SK-N-SH treated with all-trans-retinoic acid at 6 μM for 48 hours (cell line): ENCODE measurements around the gene NACAD.

Source experiments
- ARNTL ChIP-seq: fragments of 450-650 bp; formaldehyde crosslinking; IDR thresholded peaks from 2 replicates; pipeline ENCODE4 v1.5.0; 2020; ENCODE audit warnings: low read depth, mild to moderate bottlenecking, moderate library complexity, borderline replicate concordance
- BACH2 ChIP-seq: fragments of 250-450 bp; sonication (Bioruptor Pico); IDR thresholded peaks from 2 replicates; pipeline ENCODE4 v1.9.0; 2021; ENCODE audit warnings: mild to moderate bottlenecking, borderline replicate concordance
- CSDC2 ChIP-seq: fragments of 250-450 bp; sonication (Bioruptor Pico); IDR thresholded peaks from 2 replicates; pipeline ENCODE4 v1.5.0; 2020; ENCODE audit warnings: mild to moderate bottlenecking, moderate library complexity
- ESRRG ChIP-seq: fragments of 250-450 bp; sonication (Bioruptor Pico); IDR thresholded peaks from 2 replicates; pipeline ENCODE4 v1.6.1; 2021; ENCODE audit warnings: mild to moderate bottlenecking
- ISL1 ChIP-seq: fragments of 250-450 bp; sonication (Bioruptor Pico); IDR thresholded peaks from 2 replicates; pipeline ENCODE4 v2.1.2; 2022; ENCODE audit warnings: mild to moderate bottlenecking, moderate library complexity
- OSR1 ChIP-seq: fragments of 250-450 bp; sonication (Bioruptor Pico); IDR thresholded peaks from 2 replicates; pipeline ENCODE4 v1.8.0; 2022; ENCODE audit warnings: moderate library complexity, mild to moderate bottlenecking, inconsistent platforms
- PATZ1 ChIP-seq: fragments of 250-450 bp; sonication (Bioruptor Pico); IDR thresholded peaks from 2 replicates; pipeline ENCODE4 v1.8.0; 2020; ENCODE audit warnings: mild to moderate bottlenecking, moderate library complexity, borderline replicate concordance
- RARB ChIP-seq: fragments of 250-450 bp; sonication (Bioruptor Pico); IDR thresholded peaks from 2 replicates; pipeline ENCODE4 v1.8.0; 2021; ENCODE audit warnings: mild to moderate bottlenecking, moderate library complexity
- SNAI2 ChIP-seq: fragments of 250-450 bp; sonication (Bioruptor Pico); IDR thresholded peaks from 2 replicates; pipeline ENCODE4 v1.5.0; 2020; ENCODE audit warnings: mild to moderate bottlenecking, moderate library complexity
- TCF4 ChIP-seq: fragments of 250-450 bp; sonication (Bioruptor Pico); IDR thresholded peaks from 2 replicates; pipeline ENCODE4 v1.8.0; 2021; ENCODE audit warnings: mild to moderate bottlenecking, moderate library complexity, borderline replicate concordance
- ZC3H10 ChIP-seq: fragments of 250-450 bp; sonication (Bioruptor Pico); IDR thresholded peaks from 2 replicates; pipeline ENCODE4 v1.5.1; 2021; ENCODE audit warnings: mild to moderate bottlenecking, moderate library complexity
- ZFP30 ChIP-seq: fragments of 450-650 bp; formaldehyde crosslinking; IDR thresholded peaks from 2 replicates; pipeline ENCODE4 v1.5.0; 2022; ENCODE audit warnings: mild to moderate bottlenecking, moderate library complexity

- no peak for TF ChIP-seq PATZ1
- no peak for TF ChIP-seq BACH2 (CRISPR knock-in tag)
- TF ChIP-seq ARNTL (CRISPR knock-in tag), result no peak
- TF ChIP-seq TCF4 (CRISPR knock-in tag), result no peak
- no peak for TF ChIP-seq ZC3H10 (CRISPR knock-in tag)
- TF ChIP-seq CSDC2 (CRISPR knock-in tag), result no peak
- no peak for TF ChIP-seq ZFP30 (CRISPR knock-in tag)
- TF ChIP-seq SNAI2, result no peak
- TF ChIP-seq OSR1, result no peak
- no peak for TF ChIP-seq ESRRG (CRISPR knock-in tag)
- no peak for TF ChIP-seq ISL1
- no peak for TF ChIP-seq RARB (CRISPR knock-in tag)
Measured at GRCh38 chr7:45075355-45075644, 13.5 kb downstream of the NACAD start.
